Endodermal cell (in vitro differentiated cells): Measurements from ENCODE around the gene TIAM1. TPM values are rescaled to one million over a fixed set of nuclear protein-coding genes. Genes with fewer than 3 reads are reported as not detected.

Source experiments
- DNase-seq: peaks from one replicate; pipeline ENCODE4 v3.0.0-alpha.2; 2017
- H3K27ac ChIP-seq: 2 replicates; pipeline ENCODE4 v1.5.1; 2013; ENCODE audit warnings: mild to moderate bottlenecking, low read depth, low read length, moderate library complexity
- H3K27me3 ChIP-seq: 2 replicates; pipeline ENCODE4 v1.6.1; 2013; ENCODE audit warnings: mild to moderate bottlenecking, low read length, moderate library complexity; ENCODE audit not compliant: insufficient read depth, control insufficient read depth, poor library complexity, severe bottlenecking
- H3K36me3 ChIP-seq: 2 replicates; pipeline ENCODE4 v1.7.0; 2013; ENCODE audit warnings: mild to moderate bottlenecking, low read length, moderate library complexity; ENCODE audit not compliant: control insufficient read depth, insufficient read depth
- H3K4me1 ChIP-seq: one replicate; pipeline ENCODE4 v1.7.0; 2013; ENCODE audit warnings: low read length; ENCODE audit not compliant: control insufficient read depth, insufficient read depth
- H3K4me3 ChIP-seq: 2 replicates; pipeline ENCODE4 v1.5.1; 2013; ENCODE audit warnings: mild to moderate bottlenecking, low read length, moderate library complexity
- H3K9ac ChIP-seq: 2 replicates; pipeline ENCODE4 v1.6.1; 2013; ENCODE audit warnings: mild to moderate bottlenecking, low read length, moderate library complexity; ENCODE audit not compliant: poor library complexity, severe bottlenecking; ENCODE audit errors: extremely low read depth
- H3K9me3 ChIP-seq: 2 replicates; pipeline ENCODE4 v1.6.1; 2013; ENCODE audit warnings: mild to moderate bottlenecking, low read length, moderate library complexity; ENCODE audit not compliant: control insufficient read depth
- H3K27ac Mint-ChIP-seq: 2 replicates; pipeline ENCODE4 v1.8.0; 2020; ENCODE audit warnings: mixed read lengths
- H3K27me3 Mint-ChIP-seq: 2 replicates; pipeline ENCODE4 v1.8.0; 2021; ENCODE audit warnings: mild to moderate bottlenecking, mixed read lengths; ENCODE audit not compliant: insufficient read depth
- H3K36me3 Mint-ChIP-seq: 2 replicates; pipeline ENCODE4 v1.8.0; 2020; ENCODE audit warnings: low read depth, mixed read lengths
- H3K4me1 Mint-ChIP-seq: 2 replicates; pipeline ENCODE4 v1.8.0; 2020; ENCODE audit warnings: mixed read lengths
- H3K4me3 Mint-ChIP-seq: 2 replicates; pipeline ENCODE4 v1.8.0; 2020; ENCODE audit warnings: mild to moderate bottlenecking, moderate library complexity, mixed read lengths
- H3K9me3 Mint-ChIP-seq: 2 replicates; pipeline ENCODE4 v1.8.0; 2020; ENCODE audit warnings: mild to moderate bottlenecking, mixed read lengths
- WGBS, 2 experiments: methylation state at CpG; one replicate each; pipeline versions ENCODE4 v1.1.5 to v1.1.7; 2013; ENCODE audit warnings: missing lambda C conversion rate in 2 of 2, mixed read lengths in 1 of 2; ENCODE audit not compliant: insufficient coverage in 1 of 2, insufficient read length in 1 of 2; 5-methylcytosine and 5-hydroxymethylcytosine counted together
- total RNA-seq, 2 donors: library from RNA; stranded (reverse); fragmentation: NEBNext Ultra II Directional in 1 of 2; extraction: Animal tissue kit (Norgen Biotek cat#: 25700) in 1 of 2; gene quantifications; 2 replicates in 1 of 2; 3 replicates in 1 of 2; pipeline ENCODE4 v1.2.1, GENCODE V29; 2021
- TF ChIP-seq, protein P1 (sequence below): fragments of 200-600 bp; sonication (generic); conservative IDR thresholded peaks from 2 replicates; pipeline ENCODE4 v1.5.0; 2021; ENCODE audit warnings: antibody characterized with exemption, mild to moderate bottlenecking

TIAM1 gene
- total RNA-seq, 2 donors from 2014 or later, result 29.4 to 33.3 TPM

GRCh38 chr21:31335957-31336738 is 7.9 kb downstream of the TIAM1 start:
- no peaks in the 10 kb centered on the region for H3K27me3 ChIP-seq
- Mint-ChIP-seq H3K27me3 (no peaks in the 10 kb centered on the region), H3K9me3 (peaks cover 4% of the 10 kb centered on the region), H3K36me3 (peaks cover 21% of the 10 kb centered on the region), H3K4me3 (no peak overlapping the region), H3K27ac (no peak overlapping the region), H3K4me1 (peaks cover 24% of the 10 kb centered on the region)
- no peak for DNase-seq
- no peak overlapping the region for H3K4me3 ChIP-seq
- WGBS, 2 experiments, result 93 to 95% methylated on average over 8 to 12 of the region's 12 CpGs
- H3K9ac ChIP-seq, result no peak overlapping the region
- H3K36me3 ChIP-seq, result no peaks in the 10 kb centered on the region
- H3K4me1 ChIP-seq, result peaks cover 7% of the 10 kb centered on the region
- peaks cover 2% of the 10 kb centered on the region for H3K9me3 ChIP-seq
- TF ChIP-seq, protein P1, sequence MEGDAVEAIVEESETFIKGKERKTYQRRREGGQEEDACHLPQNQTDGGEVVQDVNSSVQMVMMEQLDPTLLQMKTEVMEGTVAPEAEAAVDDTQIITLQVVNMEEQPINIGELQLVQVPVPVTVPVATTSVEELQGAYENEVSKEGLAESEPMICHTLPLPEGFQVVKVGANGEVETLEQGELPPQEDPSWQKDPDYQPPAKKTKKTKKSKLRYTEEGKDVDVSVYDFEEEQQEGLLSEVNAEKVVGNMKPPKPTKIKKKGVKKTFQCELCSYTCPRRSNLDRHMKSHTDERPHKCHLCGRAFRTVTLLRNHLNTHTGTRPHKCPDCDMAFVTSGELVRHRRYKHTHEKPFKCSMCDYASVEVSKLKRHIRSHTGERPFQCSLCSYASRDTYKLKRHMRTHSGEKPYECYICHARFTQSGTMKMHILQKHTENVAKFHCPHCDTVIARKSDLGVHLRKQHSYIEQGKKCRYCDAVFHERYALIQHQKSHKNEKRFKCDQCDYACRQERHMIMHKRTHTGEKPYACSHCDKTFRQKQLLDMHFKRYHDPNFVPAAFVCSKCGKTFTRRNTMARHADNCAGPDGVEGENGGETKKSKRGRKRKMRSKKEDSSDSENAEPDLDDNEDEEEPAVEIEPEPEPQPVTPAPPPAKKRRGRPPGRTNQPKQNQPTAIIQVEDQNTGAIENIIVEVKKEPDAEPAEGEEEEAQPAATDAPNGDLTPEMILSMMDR, result no peak
- no peak overlapping the region for H3K27ac ChIP-seq

DNA sequence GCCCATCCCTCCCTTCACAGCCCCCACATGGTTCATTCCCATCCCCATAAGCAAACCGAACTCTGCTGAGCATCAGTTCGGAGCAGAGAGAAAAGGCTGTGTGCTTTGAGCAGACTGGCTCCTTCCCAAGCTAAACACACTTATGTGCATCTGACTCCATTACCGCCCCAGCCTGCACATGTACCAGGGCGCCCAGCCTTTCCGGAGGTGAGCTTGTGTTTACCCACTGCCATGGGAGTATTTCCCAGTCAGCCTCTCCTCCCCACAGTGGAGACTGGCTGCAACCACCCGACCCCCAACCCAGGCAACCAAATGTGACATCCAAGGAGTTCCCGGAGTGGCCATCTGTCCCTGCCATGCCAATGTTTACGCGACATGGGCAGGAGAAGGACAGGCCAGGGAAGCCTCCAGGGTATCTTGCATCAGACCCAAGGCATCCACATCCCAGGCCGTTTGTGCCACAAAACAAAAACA is 9.4 kb downstream of the TIAM1 start:
- peaks cover 15% of the 10 kb centered on the region for H3K9me3 Mint-ChIP-seq
- H3K36me3 Mint-ChIP-seq, result peaks cover 32% of the 10 kb centered on the region
- H3K27me3 Mint-ChIP-seq, result no peaks in the 10 kb centered on the region
- no peak overlapping the region for H3K4me3 Mint-ChIP-seq
- Histone ChIP-seq H3K4me1 (peaks cover 7% of the 10 kb centered on the region), H3K4me3 (no peak overlapping the region), H3K9ac (no peak overlapping the region), H3K36me3 (peaks cover 5% of the 10 kb centered on the region), H3K27me3 (no peaks in the 10 kb centered on the region), H3K27ac (no peak overlapping the region), H3K9me3 (peaks cover 15% of the 10 kb centered on the region)
- TF ChIP-seq, protein P1, result no peak
- H3K27ac Mint-ChIP-seq, result peak overlapping the region; percentile 46
- WGBS, 2 experiments, result 93 to 94% methylated on average over 8 to 10 of the region's 10 CpGs
- H3K4me1 Mint-ChIP-seq, result peaks cover 20% of the 10 kb centered on the region
- DNase-seq, result no peak

- Histone ChIP-seq H3K27me3 (no peaks in the 10 kb centered on the region), H3K4me3 (no peak overlapping the region), H3K9ac (no peak overlapping the region), H3K9me3 (peaks cover 15% of the 10 kb centered on the region), H3K36me3 (peaks cover 5% of the 10 kb centered on the region), H3K4me1 (no peaks in the 10 kb centered on the region), H3K27ac (no peak overlapping the region)
- no peak for DNase-seq
- H3K9me3 Mint-ChIP-seq, result peaks cover 15% of the 10 kb centered on the region
- TF ChIP-seq, protein P1, result no peak
- peaks cover 8% of the 10 kb centered on the region for H3K4me1 Mint-ChIP-seq
- no peak overlapping the region for H3K27ac Mint-ChIP-seq
- H3K4me3 Mint-ChIP-seq, result no peak overlapping the region
- no peaks in the 10 kb centered on the region for H3K27me3 Mint-ChIP-seq
- 80 to 91% methylated on average over 2 of the region's 2 CpGs for WGBS, 2 experiments
- H3K36me3 Mint-ChIP-seq, result peaks cover 36% of the 10 kb centered on the region
Observed at GRCh38 chr21:31332525-31332924, 11.5 kb downstream of the TIAM1 start.
